Peyer's patch (tissue), 4 donors: Measurements from ENCODE around the gene PRRX2. TPM values are rescaled to one million over a fixed set of nuclear protein-coding genes. Genes with fewer than 3 reads are reported as not detected.

ENCODE experiments used
- DNase-seq, 3 donors: peaks; one replicate each; pipeline ENCODE4 v3.0.0-alpha.2; 2017 to 2019
- H3K27ac ChIP-seq, 4 donors: fragments of 200-600 bp; sonication (generic); one replicate each; pipeline ENCODE4 v1.5.1; 2016 to 2019
- H3K27me3 ChIP-seq, 2 donors: fragments of 200-600 bp; sonication (generic); one replicate each; pipeline ENCODE4 v1.5.1; 2019
- H3K36me3 ChIP-seq, 3 donors: fragments of 200-600 bp; sonication (generic); one replicate each; pipeline ENCODE4 v1.5.1; 2016 to 2019
- H3K4me1 ChIP-seq, 4 donors: fragments of 200-600 bp; sonication (generic); one replicate each; pipeline ENCODE4 v1.5.1; 2016 to 2019
- H3K4me3 ChIP-seq, 4 donors: fragments of 200-600 bp; sonication (generic); 1 replicate in 3 of 4; 2 replicates in 1 of 4; pipeline ENCODE4 v1.5.1; 2016 to 2019; ENCODE audit warnings: mild to moderate bottlenecking in 1 of 4
- H3K9me3 ChIP-seq, 4 donors: fragments of 200-600 bp; sonication (generic); one replicate each; pipeline ENCODE4 v1.5.1; 2016 to 2019; ENCODE audit warnings: mild to moderate bottlenecking in 1 of 4
- CTCF ChIP-seq, 6 experiments: fragments of 450-650 bp in 4 of 6; fragments of 200-600 bp in 2 of 6; sonication (generic) in 1 of 6; IDR thresholded peaks; one replicate each; pipeline ENCODE4 v1.5.1; 2017 to 2019; ENCODE audit warnings: antibody characterized with exemption in 6 of 6, mild to moderate bottlenecking in 3 of 6, moderate library complexity in 1 of 6
- POLR2A ChIP-seq, 2 donors: fragments of 450-650 bp; IDR thresholded peaks; one replicate each; pipeline ENCODE4 v1.5.1; 2017; ENCODE audit warnings: antibody characterized with exemption in 2 of 2, mild to moderate bottlenecking in 2 of 2, moderate library complexity in 2 of 2
- total RNA-seq, 4 donors: library from RNA; depleted of rRNA; stranded (reverse); fragments of >200 nt; gene quantifications; one replicate each; pipeline ENCODE4 v1.1.0, GENCODE V29; 2016

The PRRX2 gene
- total RNA-seq, 4 donors from 2014 or later, result 5.0 TPM; not detected in 3

GRCh38 chr9:129685220-129685932 is 19.9 kb downstream of the PRRX2 start:
- no peaks in the 10 kb centered on the region for H3K9me3 ChIP-seq
- H3K27me3 ChIP-seq, result no peaks in the 10 kb centered on the region
- no peak overlapping the region for H3K27ac ChIP-seq
- TF ChIP-seq POLR2A (IDR thresholded peaks at IDR 0.05) (no peak), CTCF (IDR thresholded peaks at IDR 0.05) (no peak)
- H3K4me3 ChIP-seq, result no peak overlapping the region
- DNase-seq, result no peak
- no peaks in the 10 kb centered on the region for H3K36me3 ChIP-seq
- no peaks in the 10 kb centered on the region for H3K4me1 ChIP-seq

- Histone ChIP-seq H3K9me3 (no peaks in the 10 kb centered on the region), H3K27me3 (no peaks in the 10 kb centered on the region), H3K36me3 (no peaks in the 10 kb centered on the region), H3K4me1 (no peaks in the 10 kb centered on the region), H3K27ac (no peak overlapping the region), H3K4me3 (no peak overlapping the region)
- no peak for DNase-seq
- TF ChIP-seq CTCF (IDR thresholded peaks at IDR 0.05) (no peak), POLR2A (IDR thresholded peaks at IDR 0.05) (no peak)
Measured at GRCh38 chr9:129685933-129686259, 20.4 kb downstream of the PRRX2 start.

GRCh38 chr9:129686736-129687135 is 21.3 kb downstream of the PRRX2 start:
- Histone ChIP-seq H3K4me1 (no peaks in the 10 kb centered on the region), H3K4me3 (no peak overlapping the region), H3K27me3 (no peaks in the 10 kb centered on the region), H3K9me3 (no peaks in the 10 kb centered on the region), H3K36me3 (no peaks in the 10 kb centered on the region), H3K27ac (no peak overlapping the region)
- DNase-seq, result no peak
- TF ChIP-seq CTCF (IDR thresholded peaks at IDR 0.05), result no peak
- no peak for TF ChIP-seq POLR2A (IDR thresholded peaks at IDR 0.05)

GRCh38 chr9:129687391-129687790 is 21.9 kb downstream of the PRRX2 start:
- H3K4me3 ChIP-seq, result no peak overlapping the region
- no peak for TF ChIP-seq POLR2A (IDR thresholded peaks at IDR 0.05)
- no peak for TF ChIP-seq CTCF (IDR thresholded peaks at IDR 0.05)
- DNase-seq, result no peak
- H3K4me1 ChIP-seq, result no peaks in the 10 kb centered on the region
- H3K36me3 ChIP-seq, result no peaks in the 10 kb centered on the region
- H3K27ac ChIP-seq, result no peak overlapping the region
- H3K27me3 ChIP-seq, result no peaks in the 10 kb centered on the region
- no peaks in the 10 kb centered on the region for H3K9me3 ChIP-seq

GRCh38 chr9:129688285-129689043 is 23.0 kb downstream of the PRRX2 start:
- no peak overlapping the region for H3K4me3 ChIP-seq

More at GRCh38 chr9:129688285-129689043, 23.0 kb downstream of the PRRX2 start:
- TF ChIP-seq POLR2A (IDR thresholded peaks at IDR 0.05) (no peak), CTCF (IDR thresholded peaks at IDR 0.05) (no peak)
- H3K36me3 ChIP-seq, result no peaks in the 10 kb centered on the region
- no peak overlapping the region for H3K27ac ChIP-seq
- no peak for DNase-seq
- no peaks in the 10 kb centered on the region for H3K4me1 ChIP-seq
- no peaks in the 10 kb centered on the region for H3K27me3 ChIP-seq
- H3K9me3 ChIP-seq, result no peaks in the 10 kb centered on the region
